Esophagus (tissue), 2 donors: Measurements from ENCODE around the gene TOGARAM2. TPM values are rescaled to one million over a fixed set of nuclear protein-coding genes. Genes with fewer than 3 reads are reported as not detected.

Source experiments
- H3K27ac ChIP-seq, 2 donors: one replicate each; pipeline ENCODE4 v1.5.1; 2013; ENCODE audit warnings: low read depth in 2 of 2, mild to moderate bottlenecking in 2 of 2, inconsistent platforms in 1 of 2, low read length in 1 of 2, moderate library complexity in 1 of 2
- H3K27me3 ChIP-seq, 2 donors: one replicate each; pipeline ENCODE4 v1.6.1; 2013; ENCODE audit warnings: low read length in 2 of 2, control low read depth in 1 of 2, mild to moderate bottlenecking in 1 of 2; ENCODE audit not compliant: insufficient read depth in 2 of 2, control insufficient read depth in 1 of 2
- H3K36me3 ChIP-seq, 2 donors: one replicate each; pipeline ENCODE4 v1.6.1; 2013; ENCODE audit warnings: low read length in 1 of 2; ENCODE audit not compliant: control insufficient read depth in 2 of 2, insufficient read depth in 2 of 2
- H3K4me1 ChIP-seq, 2 donors: one replicate each; pipeline ENCODE4 v1.6.1; 2013; ENCODE audit warnings: low read length in 1 of 2; ENCODE audit not compliant: control insufficient read depth in 2 of 2, insufficient read depth in 2 of 2
- H3K4me3 ChIP-seq, 2 donors: one replicate each; pipeline ENCODE4 v1.5.1; 2013; ENCODE audit warnings: low read length in 2 of 2, mild to moderate bottlenecking in 2 of 2, low read depth in 1 of 2, moderate library complexity in 1 of 2
- H3K9me3 ChIP-seq, 2 donors: one replicate each; pipeline ENCODE4 v1.6.1; 2013; ENCODE audit warnings: mild to moderate bottlenecking in 2 of 2, low read depth in 1 of 2, low read length in 1 of 2, moderate library complexity in 1 of 2; ENCODE audit not compliant: control insufficient read depth in 2 of 2, insufficient read depth in 1 of 2
- WGBS, 2 donors: extraction: QIAGEN DNeasy Blood & Tissue Kit; methylation state at CpG; one replicate each; pipeline ENCODE4 v1.1.7; 2013; 5-methylcytosine and 5-hydroxymethylcytosine counted together
- polyA plus RNA-seq, 2 donors: library from polyadenylated mRNA; stranded (reverse); fragments of 200-250 nt; gene quantifications; one replicate each; pipeline ENCODE4 v1.2.3, GENCODE V29; 2013
- donor health status: healthy with polysubstance abuse.
- donor health status: Bipolar disorder and iron deficiency.

TOGARAM2 gene
- polyA plus RNA-seq, 2 donors: 0.42 to 1.8 TPM

DNA sequence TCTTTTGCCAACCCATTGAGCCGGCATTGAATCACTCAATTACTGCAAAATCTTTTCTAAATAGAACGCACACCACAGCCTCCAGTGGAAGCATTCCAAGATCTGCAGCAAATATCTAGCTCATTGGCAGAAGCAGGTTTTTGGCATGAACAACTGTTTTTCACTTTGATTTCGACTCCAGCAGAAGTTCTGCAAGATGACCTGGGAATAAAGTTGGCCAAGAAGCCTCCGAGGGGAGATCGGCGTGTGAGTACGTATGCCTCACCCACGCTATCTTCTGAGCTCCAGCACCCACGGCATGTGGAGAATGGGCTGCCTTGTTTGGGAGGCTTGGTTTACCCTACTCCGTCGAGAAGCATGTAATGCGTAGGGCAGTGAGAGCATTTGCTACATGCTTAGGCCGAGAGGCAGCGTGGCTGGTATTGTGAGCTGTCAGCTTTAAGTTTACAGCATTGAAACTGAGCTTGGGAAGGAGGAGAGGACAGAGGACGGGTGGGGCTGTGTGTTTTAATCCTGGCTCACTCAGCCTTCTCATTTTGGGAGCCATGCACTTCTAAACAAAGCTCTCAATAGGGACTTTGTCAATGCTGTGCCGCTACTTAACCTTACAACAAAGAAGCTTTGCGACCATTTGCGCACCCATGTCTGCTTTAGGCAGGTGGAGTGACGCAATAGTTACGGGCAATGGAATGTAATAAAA lies 82.7 kb downstream of the TOGARAM2 start:
- H3K27ac ChIP-seq: peak overlapping the region; percentile 81 to 99
- WGBS, 2 donors: 33 to 48% methylated on average over 20 of the region's 20 CpGs
- H3K4me3 ChIP-seq: peak overlapping the region; percentile 1 to 9
- no peaks in the 10 kb centered on the region for H3K9me3 ChIP-seq
- peaks cover 13 to 39% of the 10 kb centered on the region in 2 donors for H3K4me1 ChIP-seq
- H3K27me3 ChIP-seq: no peaks in the 10 kb centered on the region
- H3K36me3 ChIP-seq: no peaks in the 10 kb centered on the region

DNA sequence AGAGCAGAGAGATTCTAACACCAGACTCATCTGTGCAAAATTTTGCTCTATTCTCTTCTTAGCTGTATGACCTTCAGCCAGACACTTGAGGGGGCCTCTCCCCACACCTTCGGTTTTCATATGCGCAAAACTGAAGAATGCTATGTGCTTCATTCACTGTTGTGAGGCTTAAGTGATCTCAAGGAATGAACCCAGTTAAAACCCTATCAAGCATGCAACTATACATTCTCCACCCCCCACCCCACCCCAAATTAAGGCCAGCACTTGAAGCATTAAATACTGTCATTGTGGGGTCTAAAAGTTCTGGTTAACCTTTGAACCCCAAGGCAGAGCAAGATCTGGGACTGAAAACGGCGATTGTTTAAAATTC lies 83.2 kb downstream of the TOGARAM2 start:
- no peaks in the 10 kb centered on the region for H3K36me3 ChIP-seq
- peaks cover 13 to 39% of the 10 kb centered on the region in 2 donors for H3K4me1 ChIP-seq
- no peaks in the 10 kb centered on the region for H3K27me3 ChIP-seq
- H3K4me3 ChIP-seq: no peak overlapping the region
- 50 to 67% methylated on average over 4 of the region's 4 CpGs for WGBS, 2 donors
- peak overlapping the region; percentile 81 to 99 for H3K27ac ChIP-seq
- no peaks in the 10 kb centered on the region for H3K9me3 ChIP-seq

DNA sequence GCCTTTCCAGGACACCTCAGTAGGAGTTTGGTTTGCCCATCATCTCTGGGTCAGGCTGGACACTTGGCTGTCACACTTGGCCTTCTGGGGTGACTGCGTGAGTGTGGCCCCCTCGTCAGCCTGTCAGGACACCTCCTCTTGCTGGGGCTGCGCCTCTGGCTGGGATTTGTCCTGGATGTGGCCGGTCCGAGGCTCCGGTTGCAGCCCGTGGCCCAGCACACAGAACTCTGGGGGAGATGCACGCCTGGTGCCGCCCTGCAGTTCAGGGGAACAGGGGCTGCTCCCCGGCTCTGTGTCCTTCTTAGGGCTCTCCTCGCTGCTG lies 83.6 kb downstream of the TOGARAM2 start:
- Histone ChIP-seq H3K4me1 (peaks cover 13 to 39% of the 10 kb centered on the region in 2 donors), H3K27ac (peak overlapping the region; percentile 81 to 99), H3K4me3 (no peak overlapping the region), H3K36me3 (no peaks in the 10 kb centered on the region), H3K27me3 (no peaks in the 10 kb centered on the region), H3K9me3 (no peaks in the 10 kb centered on the region)
- WGBS, 2 donors: 39 to 49% methylated on average over 11 of the region's 11 CpGs

DNA sequence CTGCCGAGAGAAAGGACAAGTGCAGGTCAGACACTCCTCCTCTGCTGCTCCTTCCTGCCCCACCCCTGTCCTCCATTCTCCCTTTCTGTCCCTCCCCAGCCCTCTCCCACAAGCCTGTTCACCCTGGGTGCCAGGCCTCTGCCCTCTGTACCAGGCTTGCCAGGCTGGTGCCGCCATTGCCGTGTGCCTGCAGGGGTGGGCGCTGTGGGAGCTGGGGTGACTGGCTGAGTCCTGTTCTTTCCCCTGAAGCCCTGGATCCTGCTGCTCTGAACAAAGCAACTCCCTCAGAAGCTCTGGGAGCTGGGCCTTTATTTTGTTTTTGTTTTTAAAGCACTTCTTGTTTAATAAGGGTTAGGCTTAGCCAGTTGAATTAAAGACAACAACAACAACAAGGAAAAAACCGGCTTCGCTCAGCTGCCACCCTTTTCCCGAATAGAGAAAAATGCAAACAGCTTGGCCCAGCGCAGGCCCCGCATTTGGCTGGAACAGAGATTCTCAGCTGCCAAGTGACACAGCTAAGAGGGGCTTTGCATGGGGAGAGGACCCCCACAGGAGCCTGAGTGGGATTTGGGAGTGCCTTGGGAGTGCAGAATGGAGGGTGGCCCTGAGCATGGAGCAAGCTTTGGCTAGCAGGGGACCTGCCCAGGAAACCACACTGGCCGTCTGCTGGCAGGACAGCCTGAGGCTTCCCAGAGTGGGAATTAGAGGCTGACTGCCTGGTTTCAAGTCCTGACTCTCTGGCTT lies 84.1 kb downstream of the TOGARAM2 start:
- peaks cover 13 to 36% of the 10 kb centered on the region in 2 donors for H3K4me1 ChIP-seq
- WGBS, 2 donors: 33 to 44% methylated on average over 10 of the region's 10 CpGs
- H3K4me3 ChIP-seq: no peak overlapping the region
- peak overlapping the region; percentile 81 to 99 for H3K27ac ChIP-seq
- no peaks in the 10 kb centered on the region for H3K27me3 ChIP-seq
- H3K9me3 ChIP-seq: no peaks in the 10 kb centered on the region
- H3K36me3 ChIP-seq: no peaks in the 10 kb centered on the region

- H3K27me3 ChIP-seq: no peaks in the 10 kb centered on the region
- H3K4me1 ChIP-seq: peaks cover 13 to 36% of the 10 kb centered on the region in 2 donors
- 48 to 61% methylated on average over 8 of the region's 8 CpGs for WGBS, 2 donors
- H3K27ac ChIP-seq: peak overlapping the region; percentile 81 to 99
- no peaks in the 10 kb centered on the region for H3K36me3 ChIP-seq
- H3K4me3 ChIP-seq: no peak overlapping the region
- no peaks in the 10 kb centered on the region for H3K9me3 ChIP-seq
Measured at GRCh38 chr2:29066271-29066860, 85.3 kb downstream of the TOGARAM2 start.

- Histone ChIP-seq H3K4me1 (peaks cover 13 to 35% of the 10 kb centered on the region in 2 donors), H3K27ac (peak overlapping the region; percentile 81 to 99)
- WGBS, 2 donors: 37% methylated on average over 7 of the region's 7 CpGs
Measured at GRCh38 chr2:29066997-29067605, 86.0 kb downstream of the TOGARAM2 start.

DNA sequence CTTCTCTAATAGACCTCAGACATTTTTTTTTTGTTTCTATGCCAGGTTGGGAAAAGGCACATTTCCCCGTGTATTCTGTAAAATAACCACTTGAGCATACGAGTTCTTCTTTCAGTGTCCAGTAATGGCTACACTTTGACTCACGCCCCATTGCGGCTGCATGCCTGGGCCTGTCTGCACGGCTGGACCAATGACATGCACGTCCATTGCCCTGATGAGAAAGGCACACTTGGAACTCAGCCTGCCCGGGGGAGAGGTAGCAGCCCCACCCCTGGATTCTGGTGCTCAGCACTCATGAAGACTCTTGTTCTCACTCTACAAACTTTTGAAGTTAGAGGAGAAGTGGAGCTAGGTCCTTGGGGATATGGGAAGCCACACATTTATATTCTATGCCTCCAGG lies 87.4 kb downstream of the TOGARAM2 start:
- peak overlapping the region in 1 of 2 donors; percentile 40 for H3K27ac ChIP-seq
- peaks cover 5 to 26% of the 10 kb centered on the region in 2 donors for H3K4me1 ChIP-seq
- H3K27me3 ChIP-seq: no peaks in the 10 kb centered on the region
- H3K4me3 ChIP-seq: no peak overlapping the region
- no peaks in the 10 kb centered on the region for H3K9me3 ChIP-seq
- WGBS, 2 donors: 64 to 68% methylated on average over 7 of the region's 7 CpGs
- H3K36me3 ChIP-seq: no peaks in the 10 kb centered on the region

More at GRCh38 chr2:29066997-29067605, 86.0 kb downstream of the TOGARAM2 start:
- Histone ChIP-seq H3K27me3 (no peaks in the 10 kb centered on the region), H3K9me3 (no peaks in the 10 kb centered on the region), H3K36me3 (no peaks in the 10 kb centered on the region), H3K4me3 (no peak overlapping the region)

DNA sequence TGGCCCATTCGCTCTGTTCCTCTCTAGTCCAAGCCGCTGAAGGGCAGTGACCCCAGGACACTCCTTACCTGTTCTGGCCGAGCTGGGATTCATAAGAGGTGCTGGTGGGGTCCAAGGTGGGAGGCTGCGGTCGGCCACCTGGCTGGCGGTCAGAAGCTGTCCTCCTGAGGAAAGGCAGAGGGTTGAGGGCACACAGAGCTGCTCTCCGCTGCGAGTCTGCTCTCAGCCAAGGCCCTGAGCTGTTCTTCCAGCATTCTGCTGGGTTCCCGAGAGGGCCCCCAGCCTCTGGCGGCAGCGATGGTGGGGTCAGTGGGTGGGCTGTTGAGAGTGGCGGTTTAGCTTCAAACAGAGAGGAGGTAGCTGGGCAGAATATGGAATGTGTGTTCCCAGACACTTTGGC lies 89.4 kb downstream of the TOGARAM2 start:
- WGBS, 2 donors: 83 to 88% methylated on average over 12 of the region's 12 CpGs
- H3K9me3 ChIP-seq: no peaks in the 10 kb centered on the region
- no peaks in the 10 kb centered on the region for H3K36me3 ChIP-seq
- H3K4me1 ChIP-seq: peaks cover 0 to 14% of the 10 kb centered on the region in 2 donors
- H3K27ac ChIP-seq: no peak overlapping the region
- H3K4me3 ChIP-seq: no peak overlapping the region
- no peaks in the 10 kb centered on the region for H3K27me3 ChIP-seq

DNA sequence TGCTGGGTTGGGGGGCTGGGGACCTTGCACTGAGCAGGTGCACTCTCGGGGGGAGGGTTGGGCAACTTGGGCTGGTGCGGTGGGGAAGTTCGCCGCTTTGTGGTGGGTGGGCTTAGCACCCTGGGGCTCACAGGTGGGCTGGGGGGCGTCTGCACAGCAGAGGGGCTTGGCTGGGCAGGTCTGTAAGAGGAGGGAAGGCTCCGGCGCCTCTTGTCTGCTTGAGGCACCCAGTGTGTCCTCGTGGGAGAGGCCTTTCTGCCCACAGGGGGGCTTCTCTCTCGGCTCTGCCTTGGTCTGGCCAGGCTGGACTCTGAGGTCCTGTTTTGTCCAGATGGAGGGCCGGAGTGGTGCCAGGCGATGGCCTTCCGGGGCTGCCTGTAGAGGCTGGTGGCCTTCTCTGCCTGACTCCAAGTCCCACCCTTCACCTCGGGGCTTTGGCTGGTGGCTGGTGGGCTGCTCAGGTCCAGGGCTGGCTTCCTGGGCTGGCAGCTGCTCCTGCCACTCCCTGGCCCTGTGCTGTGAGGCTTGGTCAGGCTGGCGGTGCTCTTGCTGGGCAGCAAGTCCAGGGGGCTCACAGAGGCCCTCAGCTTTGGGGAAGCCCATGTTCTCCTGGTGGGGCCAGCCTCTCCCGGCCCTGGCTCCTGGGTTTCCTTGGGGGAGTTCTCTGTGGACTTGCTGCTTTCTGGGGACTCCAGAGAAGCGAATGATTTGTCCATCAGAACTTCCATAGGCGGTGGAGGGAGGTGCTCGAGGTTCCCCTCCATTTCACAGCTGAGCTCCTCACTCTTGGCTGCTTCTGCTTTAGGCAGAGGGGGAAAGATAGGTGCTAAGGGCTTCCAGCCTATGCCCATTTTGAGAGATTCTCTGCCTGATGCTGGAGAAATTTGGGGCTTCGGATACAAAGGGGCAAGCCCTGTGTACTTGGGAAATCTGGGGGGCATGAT lies 90.2 kb downstream of the TOGARAM2 start:
- Histone ChIP-seq H3K9me3 (no peaks in the 10 kb centered on the region), H3K27ac (no peak overlapping the region), H3K4me1 (peaks cover 0 to 10% of the 10 kb centered on the region in 2 donors), H3K36me3 (no peaks in the 10 kb centered on the region), H3K27me3 (no peaks in the 10 kb centered on the region), H3K4me3 (no peak overlapping the region)
- 86 to 90% methylated on average over 16 to 19 of the region's 19 CpGs for WGBS, 2 donors
